ENCODE results near the gene SLC23A2.

DNA sequence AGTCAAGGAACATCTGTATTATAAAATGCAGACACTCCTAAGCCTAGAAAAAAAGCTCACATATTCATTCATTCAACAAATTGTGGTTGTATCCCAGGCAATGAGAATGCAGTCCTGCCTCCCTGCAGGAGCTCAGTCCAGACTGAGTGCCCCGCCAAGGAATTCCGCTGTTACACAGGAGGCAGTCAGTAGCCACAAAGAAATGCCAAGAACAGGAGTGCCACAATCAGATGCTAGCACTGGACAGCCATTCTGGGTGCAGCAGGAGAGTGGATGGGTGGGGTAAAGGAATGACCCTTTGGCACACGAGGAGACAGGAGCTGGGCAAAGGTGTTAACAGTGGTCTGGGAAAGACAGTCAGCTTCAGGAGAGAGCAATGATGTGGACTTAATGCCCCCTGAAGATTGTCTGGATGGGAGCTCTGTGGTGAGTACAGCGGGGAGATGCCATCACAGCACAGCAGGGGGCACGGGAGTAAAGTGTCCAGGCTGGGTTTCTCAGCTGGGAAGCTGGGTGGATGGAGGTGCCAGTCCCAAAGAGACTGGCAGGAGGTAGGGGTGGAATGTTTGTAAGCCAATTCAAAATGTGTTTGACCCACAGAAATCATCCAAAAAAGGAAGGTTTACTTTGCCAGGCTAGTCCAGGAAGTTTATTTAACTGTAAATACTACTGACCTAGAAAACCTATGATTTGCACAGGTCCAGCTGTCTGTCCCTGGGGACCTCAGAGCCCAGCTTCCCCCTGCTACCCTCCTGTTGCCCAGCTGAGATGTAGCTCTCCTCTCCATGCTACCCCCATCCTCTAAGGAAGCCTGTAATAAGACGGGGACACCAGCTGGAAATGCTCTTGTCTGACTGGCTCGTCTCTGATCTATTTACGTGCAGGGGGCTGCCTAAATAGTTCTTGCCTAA is 84.1 kb downstream of the SLC23A2 start:
- TF ChIP-seq SIN3A (IDR thresholded peaks at IDR 0.05; ENCODE audit: borderline replicate concordance, insufficient read depth, low read length) = no peak
- TF ChIP-seq POLR2AphosphoS5 (IDR thresholded peaks at IDR 0.05; ENCODE audit: low read depth, low read length) = no peak

Measured in PFSK-1 (cell line).